Panc1 (cell line): ENCODE measurements around the gene PCP4L1. TPM values are rescaled to one million over a fixed set of nuclear protein-coding genes. Genes with fewer than 3 reads are reported as not detected.

Source experiments
- ATAC-seq: fragments of 200-7000 bp; cut with Tn5 transposase; 2 replicates; pipeline ENCODE4 v1.9.1; 2020; ENCODE audit warnings: mild to moderate bottlenecking, moderate library complexity
- BruUV-seq: library from RNA; stranded (reverse); fragments of 400-500 nt; replicated peaks from 2 replicates; lab custom pipeline; 2021; lab: Mats Ljungman, UMichigan
- CTCF ChIA-PET: fragments of 300-600 bp; sonication (Branson Sonifier 250); formaldehyde crosslinking; loops from one replicate; lab custom pipeline; 2022; ENCODE audit warnings: antibody characterized with exemption; lab: Charles Lee
- POLR2A ChIA-PET: fragments of 300-600 bp; sonication (Branson Sonifier 250); formaldehyde crosslinking; loops from one replicate; lab custom pipeline; 2022; ENCODE audit warnings: antibody characterized with exemption; lab: Charles Lee
- DNase-seq: peaks from one replicate; pipeline ENCODE4 v3.0.0-alpha.2; 2010; ENCODE audit warnings: low read depth, low spot score
- H3K27ac ChIP-seq: 2 replicates; pipeline ENCODE4 v1.5.1; 2011; ENCODE audit warnings: mild to moderate bottlenecking, low read length, inconsistent platforms
- H3K27me3 ChIP-seq: fragments of 200-500 bp; sonication (Bioruptor generic); 2 replicates; pipeline ENCODE4 v1.6.0; 2014; ENCODE audit warnings: low read length, inconsistent platforms; ENCODE audit not compliant: control insufficient read depth, insufficient read depth
- H3K36me3 ChIP-seq: fragments of 200-500 bp; sonication (Bioruptor generic); 2 replicates; pipeline ENCODE4 v1.5.1; 2014; ENCODE audit warnings: inconsistent platforms, mild to moderate bottlenecking, low read length, moderate library complexity; ENCODE audit not compliant: control insufficient read depth, insufficient read depth
- H3K4me1 ChIP-seq: 2 replicates; pipeline ENCODE4 v1.5.1; 2011; ENCODE audit warnings: inconsistent platforms, mild to moderate bottlenecking, low read length, moderate library complexity; ENCODE audit not compliant: control insufficient read depth, insufficient read depth
- H3K4me3 ChIP-seq, 2 experiments: 2 replicates each; pipeline ENCODE4 v1.5.1; 2011 to 2012; ENCODE audit warnings: low read depth in 2 of 2, low read length in 2 of 2, mild to moderate bottlenecking in 2 of 2, inconsistent platforms in 1 of 2, moderate library complexity in 1 of 2
- H3K9me3 ChIP-seq: fragments of 200-500 bp; sonication (Bioruptor generic); 2 replicates; pipeline ENCODE4 v1.5.1; 2014; ENCODE audit warnings: low read depth, mild to moderate bottlenecking, inconsistent platforms, low read length, moderate library complexity; ENCODE audit not compliant: control insufficient read depth, insufficient read depth
- POLR2AphosphoS5 ChIP-seq: IDR thresholded peaks from 2 replicates; pipeline ENCODE4 v1.6.1; 2012; ENCODE audit warnings: mild to moderate bottlenecking, low read depth, low read length, moderate library complexity
- SIN3A ChIP-seq: IDR thresholded peaks from 2 replicates; pipeline ENCODE4 v1.6.1; 2012; ENCODE audit warnings: low read depth, mild to moderate bottlenecking, low read length, moderate library complexity, borderline replicate concordance; ENCODE audit not compliant: insufficient read depth
- TCF7L2 ChIP-seq: IDR thresholded peaks from 2 replicates; pipeline ENCODE4 v1.6.1; 2011; ENCODE audit warnings: mild to moderate bottlenecking, low read depth, low read length, inconsistent platforms
- in situ Hi-C: cut with HindIII; loops from 2 replicates; pipeline ENCODE4 v1.10.0; 2016; ENCODE audit warnings: low sequenced_read_pairs, low pct_unique_long_range_greater_than_20kb
- intact Hi-C: fragments of 100-400 bp; cut with micrococcal nuclease; formaldehyde crosslinking; loops from one replicate; pipeline ENCODE4 v1.10.0; 2022; ENCODE audit not compliant: unreplicated experiment
- total RNA-seq: library from RNA; stranded (reverse); gene quantifications from one replicate; pipeline ENCODE4 v1.2.1, GENCODE V29; 2021; ENCODE audit not compliant: unreplicated experiment
- TF ChIP-seq, protein P1 (sequence below): fragments of 450-650 bp; IDR thresholded peaks from 2 replicates; pipeline ENCODE4 v1.5.1; 2017; ENCODE audit warnings: mild to moderate bottlenecking
- TF ChIP-seq, protein P2 (sequence below), 2 experiments: IDR thresholded peaks; 2 replicates each; pipeline ENCODE4 v1.6.1; 2011 to 2012; ENCODE audit warnings: low read depth in 2 of 2, control low read depth in 1 of 2, low read length in 1 of 2, mild to moderate bottlenecking in 1 of 2, moderate library complexity in 1 of 2; ENCODE audit not compliant: insufficient read depth in 1 of 2

PCP4L1 gene
- total RNA-seq, 1 experiment from 2014 or later, result not detected

DNA sequence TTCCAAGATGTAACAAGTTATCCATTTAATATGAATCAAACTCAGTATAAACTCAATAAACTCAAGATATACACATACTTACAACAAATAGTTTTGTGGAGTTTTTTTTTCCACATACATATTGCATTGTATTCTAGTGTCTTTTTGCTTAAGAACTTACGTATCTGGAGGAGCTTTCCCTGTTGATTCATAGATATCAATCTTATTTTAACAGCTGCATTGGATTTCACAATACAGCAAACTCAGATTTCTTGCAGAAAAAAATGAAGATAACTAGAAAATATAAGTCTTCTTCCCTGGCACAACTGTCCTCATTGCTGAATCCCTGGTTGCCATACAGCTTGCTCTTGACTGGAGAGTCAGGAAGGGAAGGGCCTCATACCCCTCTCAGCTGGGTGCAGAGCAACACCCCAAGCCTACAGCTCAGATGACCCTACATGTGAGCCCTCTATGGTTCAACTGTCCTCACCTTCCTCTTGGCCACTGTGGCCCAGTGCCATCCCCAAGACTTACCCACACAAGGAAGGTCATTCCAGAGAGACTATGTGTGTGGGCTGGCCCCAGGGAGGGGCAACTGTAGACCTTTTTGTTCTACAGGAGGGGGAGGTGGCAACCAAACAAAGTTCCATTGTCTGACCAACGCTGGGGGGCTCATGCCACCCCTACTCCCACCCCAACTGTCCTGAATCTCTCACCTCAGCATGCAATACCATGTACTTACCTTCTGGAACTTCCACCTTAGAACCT, 49.5 kb downstream of the PCP4L1 start:
- Histone ChIP-seq H3K4me3 (no peak overlapping the region), H3K4me1 (no peaks in the 10 kb centered on the region), H3K27ac (no peak overlapping the region), H3K9me3 (no peaks in the 10 kb centered on the region), H3K27me3 (no peaks in the 10 kb centered on the region), H3K36me3 (peaks cover 4% of the 10 kb centered on the region; the same call in 1 of the 2 replicates)
- TF ChIP-seq POLR2AphosphoS5 (no peak), TCF7L2 (no peak), SIN3A (no peak)
- TF ChIP-seq, protein P1, sequence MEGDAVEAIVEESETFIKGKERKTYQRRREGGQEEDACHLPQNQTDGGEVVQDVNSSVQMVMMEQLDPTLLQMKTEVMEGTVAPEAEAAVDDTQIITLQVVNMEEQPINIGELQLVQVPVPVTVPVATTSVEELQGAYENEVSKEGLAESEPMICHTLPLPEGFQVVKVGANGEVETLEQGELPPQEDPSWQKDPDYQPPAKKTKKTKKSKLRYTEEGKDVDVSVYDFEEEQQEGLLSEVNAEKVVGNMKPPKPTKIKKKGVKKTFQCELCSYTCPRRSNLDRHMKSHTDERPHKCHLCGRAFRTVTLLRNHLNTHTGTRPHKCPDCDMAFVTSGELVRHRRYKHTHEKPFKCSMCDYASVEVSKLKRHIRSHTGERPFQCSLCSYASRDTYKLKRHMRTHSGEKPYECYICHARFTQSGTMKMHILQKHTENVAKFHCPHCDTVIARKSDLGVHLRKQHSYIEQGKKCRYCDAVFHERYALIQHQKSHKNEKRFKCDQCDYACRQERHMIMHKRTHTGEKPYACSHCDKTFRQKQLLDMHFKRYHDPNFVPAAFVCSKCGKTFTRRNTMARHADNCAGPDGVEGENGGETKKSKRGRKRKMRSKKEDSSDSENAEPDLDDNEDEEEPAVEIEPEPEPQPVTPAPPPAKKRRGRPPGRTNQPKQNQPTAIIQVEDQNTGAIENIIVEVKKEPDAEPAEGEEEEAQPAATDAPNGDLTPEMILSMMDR, result no peak
- TF ChIP-seq, protein P2, sequence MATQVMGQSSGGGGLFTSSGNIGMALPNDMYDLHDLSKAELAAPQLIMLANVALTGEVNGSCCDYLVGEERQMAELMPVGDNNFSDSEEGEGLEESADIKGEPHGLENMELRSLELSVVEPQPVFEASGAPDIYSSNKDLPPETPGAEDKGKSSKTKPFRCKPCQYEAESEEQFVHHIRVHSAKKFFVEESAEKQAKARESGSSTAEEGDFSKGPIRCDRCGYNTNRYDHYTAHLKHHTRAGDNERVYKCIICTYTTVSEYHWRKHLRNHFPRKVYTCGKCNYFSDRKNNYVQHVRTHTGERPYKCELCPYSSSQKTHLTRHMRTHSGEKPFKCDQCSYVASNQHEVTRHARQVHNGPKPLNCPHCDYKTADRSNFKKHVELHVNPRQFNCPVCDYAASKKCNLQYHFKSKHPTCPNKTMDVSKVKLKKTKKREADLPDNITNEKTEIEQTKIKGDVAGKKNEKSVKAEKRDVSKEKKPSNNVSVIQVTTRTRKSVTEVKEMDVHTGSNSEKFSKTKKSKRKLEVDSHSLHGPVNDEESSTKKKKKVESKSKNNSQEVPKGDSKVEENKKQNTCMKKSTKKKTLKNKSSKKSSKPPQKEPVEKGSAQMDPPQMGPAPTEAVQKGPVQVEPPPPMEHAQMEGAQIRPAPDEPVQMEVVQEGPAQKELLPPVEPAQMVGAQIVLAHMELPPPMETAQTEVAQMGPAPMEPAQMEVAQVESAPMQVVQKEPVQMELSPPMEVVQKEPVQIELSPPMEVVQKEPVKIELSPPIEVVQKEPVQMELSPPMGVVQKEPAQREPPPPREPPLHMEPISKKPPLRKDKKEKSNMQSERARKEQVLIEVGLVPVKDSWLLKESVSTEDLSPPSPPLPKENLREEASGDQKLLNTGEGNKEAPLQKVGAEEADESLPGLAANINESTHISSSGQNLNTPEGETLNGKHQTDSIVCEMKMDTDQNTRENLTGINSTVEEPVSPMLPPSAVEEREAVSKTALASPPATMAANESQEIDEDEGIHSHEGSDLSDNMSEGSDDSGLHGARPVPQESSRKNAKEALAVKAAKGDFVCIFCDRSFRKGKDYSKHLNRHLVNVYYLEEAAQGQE (IDR thresholded peaks at IDR 0.05; ENCODE audit: insufficient read depth in 1 of 2, low read depth in 2 of 2, low read length in 1 of 2), result no peak
- POLR2A ChIA-PET, result no interaction called here
- no peak for ATAC-seq
- BruUV-seq, result no TSS peak
- intact Hi-C loops, result no loop called here
- in situ Hi-C loops, result no loop called here
- CTCF ChIA-PET, result no interaction called here
- no peak for DNase-seq

DNA sequence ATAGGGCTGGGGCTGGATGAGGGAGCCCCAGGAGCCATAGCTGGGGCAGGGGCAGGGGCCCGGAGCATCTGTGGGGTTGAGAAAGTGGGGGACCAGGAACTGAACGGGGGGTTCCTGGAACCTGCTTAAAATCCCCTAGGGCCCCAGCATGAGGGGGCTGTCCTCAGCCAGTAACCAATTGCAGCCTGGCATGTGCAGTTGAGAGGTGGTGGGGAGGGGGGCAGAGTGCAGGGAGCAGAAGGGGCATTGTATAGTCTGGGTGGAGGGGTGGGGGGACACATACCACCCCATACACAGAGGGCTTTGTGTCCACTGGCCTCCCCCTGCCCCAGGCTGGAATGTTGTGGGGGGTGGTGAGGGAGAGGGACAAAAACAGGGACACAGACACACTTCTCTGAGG, 51.3 kb downstream of the PCP4L1 start, which contains the start of gene MPZ:
MPZ (minus strand) TSS at position 101 of the 400 bp plus-strand sequence; CDS start at position 38, 63 bp downstream.
- intact Hi-C loops, result no loop called here
- no peak for ATAC-seq
- BruUV-seq, result no TSS peak
- TF ChIP-seq SIN3A (no peak), POLR2AphosphoS5 (no peak), TCF7L2 (no peak)
- TF ChIP-seq, protein P2 (IDR thresholded peaks at IDR 0.05; ENCODE audit: insufficient read depth in 1 of 2, low read depth in 2 of 2, low read length in 1 of 2), result no peak
- TF ChIP-seq, protein P1, result no peak
- peaks cover 4% of the 10 kb centered on the region for H3K4me1 ChIP-seq
- CTCF ChIA-PET, result no interaction called here
- in situ Hi-C loops, result no loop called here
- H3K4me3 ChIP-seq, result no peak within 1 kb of the TSS
- POLR2A ChIA-PET, result no interaction called here
- peaks cover 8% of the 10 kb centered on the region; the same call in 1 of the 2 replicates for H3K36me3 ChIP-seq
- no peaks in the 10 kb centered on the region for H3K9me3 ChIP-seq
- H3K27me3 ChIP-seq, result no peaks in the 10 kb centered on the region
- H3K27ac ChIP-seq, result no peak within 1 kb of the TSS
- no peak for DNase-seq
